HEK293 (cell line): ENCODE measurements around the gene IGF2BP1.

Experiments used
- CTCF ChIA-PET: fragments of 350-600 bp; formaldehyde crosslinking; extraction: SDS; loops from one replicate; lab custom pipeline; 2021; ENCODE audit warnings: antibody characterized with exemption; lab: Yijun Ruan, JAX
- POLR2A ChIA-PET: fragments of 300-600 bp; formaldehyde crosslinking; extraction: SDS; loops from one replicate; lab custom pipeline; 2020; ENCODE audit warnings: antibody characterized with exemption, inconsistent platforms; lab: Yijun Ruan, JAX
- H3K27ac ChIP-seq: fragments of 200-500 bp; sonication (Bioruptor generic); 2 replicates; pipeline ENCODE4 v1.5.1; 2014; ENCODE audit warnings: low read depth, low read length, control low read depth, inconsistent platforms; ENCODE audit errors: extremely low read depth
- H3K36me3 ChIP-seq, 2 experiments: fragments of 200-500 bp in 1 of 2; sonication (Bioruptor generic) in 1 of 2; 1 replicate in 1 of 2; 2 replicates in 1 of 2; pipeline ENCODE4 v1.5.1; 2014 to 2017; ENCODE audit warnings: inconsistent platforms in 2 of 2, low read length in 2 of 2; ENCODE audit not compliant: control insufficient read depth in 2 of 2, insufficient read depth in 1 of 2
- H3K4me1 ChIP-seq: fragments of 200-500 bp; sonication (Bioruptor generic); 2 replicates; pipeline ENCODE4 v1.5.1; 2014; ENCODE audit warnings: mild to moderate bottlenecking, low read length, inconsistent platforms; ENCODE audit not compliant: control insufficient read depth, insufficient read depth
- H3K4me3 ChIP-seq: 2 replicates; pipeline ENCODE4 v1.5.1; 2011; ENCODE audit warnings: low read depth, mild to moderate bottlenecking, control low read depth, low read length, moderate library complexity
- H3K9me3 ChIP-seq: fragments of 200-500 bp; sonication (Bioruptor generic); 2 replicates; pipeline ENCODE4 v1.5.1; 2014; ENCODE audit warnings: low read depth, low read length, inconsistent platforms; ENCODE audit not compliant: control insufficient read depth, insufficient read depth
- ATF2 ChIP-seq: fragments of 450-650 bp; formaldehyde crosslinking; IDR thresholded peaks from 2 replicates; pipeline ENCODE4 v1.5.1; 2016; ENCODE audit warnings: missing biosample characterization, missing genetic modification characterization, low read depth
- HOXA7 ChIP-seq: sonication (generic); formaldehyde crosslinking; IDR thresholded peaks from 2 replicates; pipeline ENCODE4 v1.8.1; 2022; ENCODE audit warnings: missing genetic modification reagents, borderline replicate concordance
- OVOL3 ChIP-seq: fragments of 450-650 bp; formaldehyde crosslinking; IDR thresholded peaks from 2 replicates; pipeline ENCODE4 v1.5.1; 2016; ENCODE audit warnings: missing biosample characterization, missing genetic modification characterization
- PATZ1 ChIP-seq: fragments of 450-650 bp; formaldehyde crosslinking; IDR thresholded peaks from 2 replicates; pipeline ENCODE4 v1.5.1; 2016; ENCODE audit warnings: missing biosample characterization, missing genetic modification characterization
- PRDM2 ChIP-seq: fragments of 450-650 bp; formaldehyde crosslinking; IDR thresholded peaks from 2 replicates; pipeline ENCODE4 v1.5.1; 2016; ENCODE audit warnings: missing biosample characterization, missing genetic modification characterization, borderline replicate concordance
- ZBTB8A ChIP-seq: fragments of 450-650 bp; formaldehyde crosslinking; IDR thresholded peaks from 2 replicates; pipeline ENCODE4 v1.5.1; 2016; ENCODE audit warnings: missing biosample characterization, missing genetic modification characterization
- ZFHX2 ChIP-seq: fragments of 450-650 bp; formaldehyde crosslinking; conservative IDR thresholded peaks from 2 replicates; pipeline ENCODE4 v1.5.1; 2016; ENCODE audit warnings: missing biosample characterization, missing genetic modification characterization
- ZNF133 ChIP-seq: fragments of 450-650 bp; formaldehyde crosslinking; IDR thresholded peaks from 2 replicates; pipeline ENCODE4 v1.5.1; 2016; ENCODE audit warnings: missing biosample characterization, missing genetic modification characterization
- ZNF2 ChIP-seq: fragments of 450-650 bp; formaldehyde crosslinking; IDR thresholded peaks from 2 replicates; pipeline ENCODE4 v1.5.1; 2016; ENCODE audit warnings: missing biosample characterization, missing genetic modification characterization
- ZNF202 ChIP-seq: fragments of 450-650 bp; formaldehyde crosslinking; IDR thresholded peaks from 2 replicates; pipeline ENCODE4 v1.5.1; 2016; ENCODE audit warnings: missing biosample characterization, missing genetic modification characterization, borderline replicate concordance
- ZNF266 ChIP-seq: fragments of 450-650 bp; formaldehyde crosslinking; IDR thresholded peaks from 2 replicates; pipeline ENCODE4 v1.5.1; 2016; ENCODE audit warnings: missing biosample characterization, missing genetic modification characterization, low read depth
- ZNF302 ChIP-seq: fragments of 450-650 bp; formaldehyde crosslinking; IDR thresholded peaks from 2 replicates; pipeline ENCODE4 v1.5.1; 2016; ENCODE audit warnings: missing biosample characterization, missing genetic modification characterization, low read depth
- ZNF324 ChIP-seq: fragments of 450-650 bp; formaldehyde crosslinking; IDR thresholded peaks from 2 replicates; pipeline ENCODE4 v1.5.1; 2016; ENCODE audit warnings: missing biosample characterization, missing genetic modification characterization
- ZNF394 ChIP-seq: fragments of 450-650 bp; formaldehyde crosslinking; IDR thresholded peaks from 2 replicates; pipeline ENCODE4 v1.5.1; 2016; ENCODE audit warnings: missing biosample characterization, missing genetic modification characterization, mild to moderate bottlenecking, moderate library complexity, borderline replicate concordance
- ZNF398 ChIP-seq: fragments of 450-650 bp; formaldehyde crosslinking; IDR thresholded peaks from 2 replicates; pipeline ENCODE4 v1.5.1; 2017; ENCODE audit warnings: missing biosample characterization, missing genetic modification characterization
- ZNF404 ChIP-seq: fragments of 450-650 bp; formaldehyde crosslinking; IDR thresholded peaks from 2 replicates; pipeline ENCODE4 v1.5.1; 2017; ENCODE audit warnings: missing biosample characterization, missing genetic modification characterization

The IGF2BP1 gene

GRCh38 chr17:49054342-49055092 is 57.3 kb downstream of the IGF2BP1 start:
- Histone ChIP-seq H3K9me3 (no peaks in the 10 kb centered on the region), H3K4me1 (peaks cover 2% of the 10 kb centered on the region; the same call in 1 of the 2 replicates), H3K36me3 (peaks cover 45 to 58% of the 10 kb centered on the region in 2 experiments), H3K27ac (peak overlapping the region; percentile 31; the same call in 1 of the 2 replicates), H3K4me3 (no peak overlapping the region)
- CTCF ChIA-PET, result interaction anchor here (0.7 to 1.1 kb wide), 4 partner anchors 22 to 418 kb away, joined by 3 to 8 read pairs (median 4); no protein-coding TSS in a partner anchor
- POLR2A ChIA-PET, result interaction anchor here (1.3 to 1.6 kb wide), 2 partner anchors 9 to 40 kb away, joined by 5 to 6 read pairs; no protein-coding TSS in a partner anchor
- no peak for TF ChIP-seq ATF2 (tag by site-specific recombination)
- TF ChIP-seq ZNF133 (tag by site-specific recombination), result no peak
- no peak for TF ChIP-seq ZFHX2
- no peak for TF ChIP-seq ZNF2 (tag by site-specific recombination)
- TF ChIP-seq OVOL3 (tag by site-specific recombination), result no peak
- TF ChIP-seq HOXA7 (CRISPR knock-in tag), result no peak
- no peak for TF ChIP-seq ZNF266 (tag by site-specific recombination)
- no peak for TF ChIP-seq ZBTB8A (tag by site-specific recombination)
- TF ChIP-seq ZNF394 (tag by site-specific recombination), result no peak
- no peak for TF ChIP-seq ZNF324 (tag by site-specific recombination)
- TF ChIP-seq ZNF302, result no peak
- TF ChIP-seq ZNF202 (tag by site-specific recombination), result no peak
- TF ChIP-seq ZNF404 (tag by site-specific recombination), result no peak

GRCh38 chr17:49055181-49055927 is 58.2 kb downstream of the IGF2BP1 start:
- H3K4me3 ChIP-seq, result no peak overlapping the region
- H3K4me1 ChIP-seq, result peaks cover 2% of the 10 kb centered on the region; the same call in 1 of the 2 replicates
- TF ChIP-seq PATZ1 (tag by site-specific recombination) (peak; percentile 29; the same call in 1 of the 2 replicates), ZNF398 (tag by site-specific recombination) (peak; percentile 26; the same call in 1 of the 2 replicates), PRDM2 (tag by site-specific recombination) (no peak)
- H3K36me3 ChIP-seq, result peaks cover 36 to 49% of the 10 kb centered on the region in 2 experiments
- H3K27ac ChIP-seq, result no peak overlapping the region
- CTCF ChIA-PET, result interaction anchor here (0.6 to 1.2 kb wide), 5 partner anchors 125 to 418 kb away, joined by 3 to 6 read pairs (median 3); no protein-coding TSS in a partner anchor
- no peaks in the 10 kb centered on the region for H3K9me3 ChIP-seq
- POLR2A ChIA-PET, result interaction anchor here (0.6 to 1.6 kb wide), 3 partner anchors 10 to 56 kb away, joined by 5 to 6 read pairs (median 5); no protein-coding TSS in a partner anchor
